ENCODE results near the gene MRGPRF.

Gene MRGPRF

DNA sequence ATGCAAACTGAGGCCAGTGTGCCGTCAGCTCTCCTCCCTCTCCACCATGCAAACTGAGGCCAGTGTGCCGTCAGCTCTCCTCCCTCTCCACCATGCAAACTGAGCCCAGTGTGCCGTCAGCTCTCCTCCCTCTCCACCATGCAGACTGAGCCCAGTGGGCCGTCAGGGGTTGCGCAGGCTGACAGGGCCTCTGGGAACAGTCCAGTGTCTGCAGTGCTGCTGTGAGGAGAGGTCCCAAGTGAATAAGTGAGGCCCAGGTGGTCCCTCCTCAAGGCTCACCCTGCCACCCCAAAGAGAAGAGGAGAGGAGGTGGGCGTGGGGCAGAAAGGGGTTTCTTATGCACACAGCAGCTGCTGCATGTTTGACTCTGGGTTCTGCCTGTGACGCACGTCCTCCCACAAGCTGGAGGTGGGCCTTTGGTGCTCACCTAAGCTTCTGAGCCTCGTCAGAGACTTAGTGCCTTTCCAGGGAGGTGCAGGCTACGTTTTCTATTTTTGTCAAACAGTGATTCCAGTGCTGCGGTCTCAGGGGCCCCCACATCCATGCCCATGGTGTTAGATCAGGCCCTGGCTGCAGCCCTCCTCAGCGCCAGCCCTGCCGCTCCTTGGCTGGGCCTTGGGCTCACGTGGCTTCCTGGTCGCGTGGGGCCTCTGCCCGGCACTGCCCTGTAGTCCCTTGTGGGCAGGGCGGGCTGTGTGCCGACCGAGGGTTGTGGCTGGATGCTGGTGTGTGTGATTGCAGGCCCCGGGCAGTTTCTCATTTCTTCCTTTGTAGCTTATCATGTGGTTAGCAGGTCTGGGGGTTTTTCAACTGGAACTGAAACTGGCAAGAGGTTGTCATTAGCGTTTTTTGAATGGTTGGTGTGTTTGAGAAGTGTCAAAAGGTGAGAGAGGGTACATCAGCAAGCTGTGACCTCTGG, 42.8 kb upstream of the MRGPRF start:
- TF ChIP-seq, protein P1, sequence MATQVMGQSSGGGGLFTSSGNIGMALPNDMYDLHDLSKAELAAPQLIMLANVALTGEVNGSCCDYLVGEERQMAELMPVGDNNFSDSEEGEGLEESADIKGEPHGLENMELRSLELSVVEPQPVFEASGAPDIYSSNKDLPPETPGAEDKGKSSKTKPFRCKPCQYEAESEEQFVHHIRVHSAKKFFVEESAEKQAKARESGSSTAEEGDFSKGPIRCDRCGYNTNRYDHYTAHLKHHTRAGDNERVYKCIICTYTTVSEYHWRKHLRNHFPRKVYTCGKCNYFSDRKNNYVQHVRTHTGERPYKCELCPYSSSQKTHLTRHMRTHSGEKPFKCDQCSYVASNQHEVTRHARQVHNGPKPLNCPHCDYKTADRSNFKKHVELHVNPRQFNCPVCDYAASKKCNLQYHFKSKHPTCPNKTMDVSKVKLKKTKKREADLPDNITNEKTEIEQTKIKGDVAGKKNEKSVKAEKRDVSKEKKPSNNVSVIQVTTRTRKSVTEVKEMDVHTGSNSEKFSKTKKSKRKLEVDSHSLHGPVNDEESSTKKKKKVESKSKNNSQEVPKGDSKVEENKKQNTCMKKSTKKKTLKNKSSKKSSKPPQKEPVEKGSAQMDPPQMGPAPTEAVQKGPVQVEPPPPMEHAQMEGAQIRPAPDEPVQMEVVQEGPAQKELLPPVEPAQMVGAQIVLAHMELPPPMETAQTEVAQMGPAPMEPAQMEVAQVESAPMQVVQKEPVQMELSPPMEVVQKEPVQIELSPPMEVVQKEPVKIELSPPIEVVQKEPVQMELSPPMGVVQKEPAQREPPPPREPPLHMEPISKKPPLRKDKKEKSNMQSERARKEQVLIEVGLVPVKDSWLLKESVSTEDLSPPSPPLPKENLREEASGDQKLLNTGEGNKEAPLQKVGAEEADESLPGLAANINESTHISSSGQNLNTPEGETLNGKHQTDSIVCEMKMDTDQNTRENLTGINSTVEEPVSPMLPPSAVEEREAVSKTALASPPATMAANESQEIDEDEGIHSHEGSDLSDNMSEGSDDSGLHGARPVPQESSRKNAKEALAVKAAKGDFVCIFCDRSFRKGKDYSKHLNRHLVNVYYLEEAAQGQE (IDR thresholded peaks at IDR 0.05; ENCODE audit: insufficient read depth in 1 of 2, low read depth in 2 of 2, low read length in 2 of 2), result no peak
- TF ChIP-seq TAF1 (IDR thresholded peaks at IDR 0.05; ENCODE audit: borderline replicate concordance, insufficient read depth, low read length) (no peak), FOXP2 (optimal IDR thresholded peaks at IDR 0.05; ENCODE audit: borderline replicate concordance, extremely low read depth, extremely low read length, insufficient read depth) (no peak), POLR2AphosphoS5 (IDR thresholded peaks at IDR 0.05; ENCODE audit: low read depth, low read length) (no peak), SIN3A (IDR thresholded peaks at IDR 0.05; ENCODE audit: borderline replicate concordance, insufficient read depth, low read length) (no peak)

GRCh38 chr11:69055212-69055586, 42.2 kb upstream of the MRGPRF start:
- TF ChIP-seq SIN3A (IDR thresholded peaks at IDR 0.05; ENCODE audit: borderline replicate concordance, insufficient read depth, low read length) (no peak), FOXP2 (optimal IDR thresholded peaks at IDR 0.05; ENCODE audit: borderline replicate concordance, extremely low read depth, extremely low read length, insufficient read depth) (no peak), POLR2AphosphoS5 (IDR thresholded peaks at IDR 0.05; ENCODE audit: low read depth, low read length) (no peak), TAF1 (IDR thresholded peaks at IDR 0.05; ENCODE audit: borderline replicate concordance, insufficient read depth, low read length) (no peak)
- TF ChIP-seq, protein P1 (IDR thresholded peaks at IDR 0.05; ENCODE audit: insufficient read depth in 1 of 2, low read depth in 2 of 2, low read length in 2 of 2), result no peak

DNA sequence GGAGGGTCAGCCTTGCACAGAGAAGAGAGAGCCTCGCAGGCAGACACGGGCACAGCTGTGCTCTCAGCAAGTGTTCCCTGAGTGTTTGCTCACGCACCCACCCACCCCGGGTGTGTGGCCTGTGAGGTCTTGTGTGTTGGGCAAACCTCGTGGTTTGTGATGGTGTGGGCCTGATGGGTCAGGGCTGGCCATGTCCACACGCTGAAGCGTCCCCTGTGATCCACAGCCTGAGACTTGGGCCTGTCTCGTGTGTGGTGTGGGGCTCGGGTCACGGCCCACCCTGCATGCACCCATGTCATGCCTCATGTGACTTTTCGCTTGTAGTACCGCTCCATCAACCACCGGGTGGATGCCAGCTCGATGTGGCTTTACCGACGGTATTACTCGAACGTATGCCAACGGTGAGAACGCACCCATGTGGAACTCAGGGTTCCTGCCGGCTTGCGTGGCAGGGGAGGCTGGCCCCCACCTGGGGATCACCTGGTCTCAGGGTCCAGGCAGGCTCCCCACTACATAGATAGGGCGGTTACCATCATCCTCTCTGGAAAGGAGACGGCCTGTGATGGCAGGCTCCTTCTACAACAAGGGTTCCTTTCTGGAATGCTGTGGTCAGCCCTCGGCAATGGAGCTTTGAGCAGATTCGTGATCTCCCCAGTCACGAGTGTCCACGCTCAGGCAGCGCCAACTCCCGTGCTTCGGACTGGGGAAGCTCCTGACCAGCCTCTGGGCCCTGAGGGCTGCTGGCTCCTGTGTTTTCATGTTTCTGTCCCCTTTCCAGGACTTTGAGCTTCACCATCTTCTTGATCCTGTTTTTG, 41.6 kb upstream of the MRGPRF start:
- TF ChIP-seq, protein P1 (IDR thresholded peaks at IDR 0.05; ENCODE audit: insufficient read depth in 1 of 2, low read depth in 2 of 2, low read length in 2 of 2), result no peak
- TF ChIP-seq FOXP2 (optimal IDR thresholded peaks at IDR 0.05; ENCODE audit: borderline replicate concordance, extremely low read depth, extremely low read length, insufficient read depth) (no peak), TAF1 (IDR thresholded peaks at IDR 0.05; ENCODE audit: borderline replicate concordance, insufficient read depth, low read length) (no peak), SIN3A (IDR thresholded peaks at IDR 0.05; ENCODE audit: borderline replicate concordance, insufficient read depth, low read length) (no peak), POLR2AphosphoS5 (IDR thresholded peaks at IDR 0.05; ENCODE audit: low read depth, low read length) (no peak)

DNA sequence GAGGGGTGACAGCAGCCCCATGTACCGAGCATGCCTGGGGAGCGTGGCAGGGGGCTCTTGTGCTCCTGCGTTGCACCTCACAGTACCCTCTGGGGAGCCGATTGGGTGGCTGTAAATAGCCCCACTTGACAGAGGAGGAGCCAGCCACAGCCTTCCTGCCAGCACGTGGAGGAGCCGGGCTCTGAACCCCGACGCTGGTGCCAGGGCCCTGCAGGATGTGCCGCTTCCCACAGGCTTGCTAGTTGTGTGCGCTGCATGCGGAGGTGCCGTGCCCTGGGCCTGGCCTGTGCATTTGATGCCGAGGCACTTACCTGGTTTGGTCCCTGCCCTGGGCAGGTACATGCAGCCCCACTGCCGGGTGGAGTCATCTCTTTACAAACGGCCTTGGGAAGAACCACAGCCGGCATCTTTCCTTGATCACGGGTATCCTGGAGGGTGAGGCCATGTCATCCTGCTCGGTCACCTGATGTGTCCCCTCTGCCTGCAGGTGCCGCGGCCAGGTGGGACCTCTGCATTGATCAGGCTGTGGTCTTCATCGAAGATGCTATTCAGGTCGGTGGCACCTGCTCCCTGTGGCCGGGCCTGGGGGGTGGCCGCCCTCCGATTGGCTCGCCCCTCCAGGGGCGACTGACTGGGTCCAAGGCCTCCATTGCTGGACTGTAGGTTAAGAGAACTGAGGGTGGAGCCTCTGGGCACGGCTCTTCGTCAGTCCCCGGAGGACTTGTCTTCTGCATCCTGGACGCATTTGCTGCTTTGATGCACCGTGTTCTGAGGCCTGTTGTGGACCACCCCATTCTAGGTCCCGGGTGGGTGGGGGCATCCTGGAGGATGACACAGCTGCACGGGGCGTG, 40.7 kb upstream of the MRGPRF start:
- TF ChIP-seq POLR2AphosphoS5 (IDR thresholded peaks at IDR 0.05; ENCODE audit: low read depth, low read length) (no peak), TAF1 (IDR thresholded peaks at IDR 0.05; ENCODE audit: borderline replicate concordance, insufficient read depth, low read length) (no peak), FOXP2 (optimal IDR thresholded peaks at IDR 0.05; ENCODE audit: borderline replicate concordance, extremely low read depth, extremely low read length, insufficient read depth) (no peak), SIN3A (IDR thresholded peaks at IDR 0.05; ENCODE audit: borderline replicate concordance, insufficient read depth, low read length) (no peak)
- TF ChIP-seq, protein P1 (IDR thresholded peaks at IDR 0.05; ENCODE audit: insufficient read depth in 1 of 2, low read depth in 2 of 2, low read length in 2 of 2), result no peak

Measured in PFSK-1 (cell line).